ENCODE measurements around the gene UBALD2.
"Not testable (repeated sequence)": the region's sequence is repeated elsewhere in the genome, so short reads cannot be mapped to it uniquely, and the experiment has no call there.

Gene UBALD2

GRCh38 chr17:76246080-76247066, 18.8 kb upstream of the UBALD2 start:
- no peak for DNase-seq (ENCODE audit: low spot score)

GRCh38 chr17:76247304-76247703, 17.8 kb upstream of the UBALD2 start:
- no peak for DNase-seq (ENCODE audit: low spot score)

GRCh38 chr17:76248013-76248782, 16.9 kb upstream of the UBALD2 start:
- no peak for DNase-seq (ENCODE audit: low spot score)

- DNase-seq (ENCODE audit: low spot score): no peak
These were observed 15.0 kb upstream of the UBALD2 start for GRCh38 chr17:76250141-76250540.

GRCh38 chr17:76251478-76252039, 13.6 kb upstream of the UBALD2 start:
- no peak for DNase-seq (ENCODE audit: low spot score)

- DNase-seq (ENCODE audit: low spot score): no peak
These were observed 12.9 kb upstream of the UBALD2 start for GRCh38 chr17:76252040-76252954.

- DNase-seq (ENCODE audit: low spot score): peak; percentile 20
These were observed 12.0 kb upstream of the UBALD2 start for GRCh38 chr17:76252967-76253766.

- peak; percentile 26 for DNase-seq (ENCODE audit: low spot score)
These were observed 11.3 kb upstream of the UBALD2 start for GRCh38 chr17:76253841-76254240.

GRCh38 chr17:76254275-76254674, 10.9 kb upstream of the UBALD2 start:
- peak; percentile 4 for DNase-seq (ENCODE audit: low spot score)

- DNase-seq (ENCODE audit: low spot score): no peak
These were observed 9.2 kb upstream of the UBALD2 start for GRCh38 chr17:76255801-76256429.

- DNase-seq (ENCODE audit: low spot score): not testable (repeated sequence)
These were observed 8.6 kb upstream of the UBALD2 start for GRCh38 chr17:76256430-76257050.

- no peak for DNase-seq (ENCODE audit: low spot score)
These were observed 4.9 kb upstream of the UBALD2 start for GRCh38 chr17:76260220-76260619.

- no peak for DNase-seq (ENCODE audit: low spot score)
These were observed 4.5 kb upstream of the UBALD2 start for GRCh38 chr17:76260669-76261068.

- DNase-seq (ENCODE audit: low spot score): no peak
These were observed 3.5 kb upstream of the UBALD2 start for GRCh38 chr17:76261421-76262215.

GRCh38 chr17:76262732-76263344, 2.3 kb upstream of the UBALD2 start:
- no peak for DNase-seq (ENCODE audit: low spot score)

- no peak for DNase-seq (ENCODE audit: low spot score)
These were observed 1.3 kb upstream of the UBALD2 start for GRCh38 chr17:76263896-76264295.

- DNase-seq (ENCODE audit: low spot score): no peak
These were observed 758 bp upstream of the UBALD2 start for GRCh38 chr17:76264425-76264754.

- DNase-seq (ENCODE audit: low spot score): no peak
These were observed 586 bp downstream of the UBALD2 start for GRCh38 chr17:76265624-76266243.

Measured in left forelimb (tissue), 1 donor.